Erythroblast (primary cell): ENCODE data around the gene GABRB1.
A peak's percentile ranks its signal among the peaks of the same experiment; 100 is the strongest.

Experiments
- DNase-seq, 2 experiments: peaks; one replicate each; lab custom pipeline; 2025; lab: John Stamatoyannopoulos, UW
- GATA1 ChIP-seq: IDR thresholded peaks from 2 replicates; pipeline ENCODE4 v1.6.1; 2011; ENCODE audit warnings: low read depth, mild to moderate bottlenecking, control low read depth, low read length, moderate library complexity
- POLR2A ChIP-seq: IDR thresholded peaks from 2 replicates; pipeline ENCODE4 v1.6.1; 2011; ENCODE audit warnings: mild to moderate bottlenecking, low read length

GABRB1 gene

DNA sequence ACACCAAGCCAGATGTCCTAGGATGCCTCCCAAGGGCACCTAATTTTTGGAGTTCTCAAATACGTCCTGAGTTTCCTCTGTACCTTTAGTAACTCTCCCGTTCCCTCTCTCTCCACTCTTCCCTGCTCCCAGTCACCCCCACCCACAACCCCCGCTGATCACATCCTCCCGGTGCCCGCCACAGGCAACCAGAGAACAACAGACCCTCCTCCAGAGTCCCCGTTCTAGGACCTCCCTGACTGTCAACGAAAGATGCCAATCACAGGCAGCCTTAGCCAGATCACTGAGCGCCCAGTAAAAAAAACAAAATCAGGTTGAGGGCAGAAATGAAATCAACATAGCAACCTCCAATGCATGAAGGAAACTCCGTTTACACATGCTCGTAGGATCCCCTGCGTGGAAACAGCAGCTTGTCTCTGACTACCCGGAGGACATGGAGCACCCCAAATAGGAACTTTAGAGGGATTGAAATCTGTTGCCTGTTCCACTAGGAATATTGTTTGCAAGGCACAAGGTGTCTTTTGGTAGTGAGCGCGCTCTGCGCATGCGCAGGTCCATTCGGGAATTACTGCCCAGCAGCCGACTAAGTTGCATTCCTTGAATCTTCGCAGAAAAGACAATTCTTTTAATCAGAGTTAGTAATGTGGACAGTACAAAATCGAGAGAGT lies at the start of gene GABRB1:
GABRB1 (plus strand) TSS at position 557 of the 668 bp plus-strand sequence.
- DNase-seq, result no peak
- TF ChIP-seq GATA1 (no peak), POLR2A (no peak)

- no peak for TF ChIP-seq GATA1
- TF ChIP-seq POLR2A, result no peak
- DNase-seq, result no peak
Observed at GRCh38 chr4:46984781-46985180, 46.6 kb upstream of the GABRB1 start.

GRCh38 chr4:46986922-46987638 lies 44.3 kb upstream of the GABRB1 start:
- no peak for DNase-seq
- TF ChIP-seq POLR2A (no peak), GATA1 (no peak)

- no peak for DNase-seq
- TF ChIP-seq POLR2A (no peak), GATA1 (no peak)
Observed at GRCh38 chr4:46992338-46992737, 39.0 kb upstream of the GABRB1 start.

DNA sequence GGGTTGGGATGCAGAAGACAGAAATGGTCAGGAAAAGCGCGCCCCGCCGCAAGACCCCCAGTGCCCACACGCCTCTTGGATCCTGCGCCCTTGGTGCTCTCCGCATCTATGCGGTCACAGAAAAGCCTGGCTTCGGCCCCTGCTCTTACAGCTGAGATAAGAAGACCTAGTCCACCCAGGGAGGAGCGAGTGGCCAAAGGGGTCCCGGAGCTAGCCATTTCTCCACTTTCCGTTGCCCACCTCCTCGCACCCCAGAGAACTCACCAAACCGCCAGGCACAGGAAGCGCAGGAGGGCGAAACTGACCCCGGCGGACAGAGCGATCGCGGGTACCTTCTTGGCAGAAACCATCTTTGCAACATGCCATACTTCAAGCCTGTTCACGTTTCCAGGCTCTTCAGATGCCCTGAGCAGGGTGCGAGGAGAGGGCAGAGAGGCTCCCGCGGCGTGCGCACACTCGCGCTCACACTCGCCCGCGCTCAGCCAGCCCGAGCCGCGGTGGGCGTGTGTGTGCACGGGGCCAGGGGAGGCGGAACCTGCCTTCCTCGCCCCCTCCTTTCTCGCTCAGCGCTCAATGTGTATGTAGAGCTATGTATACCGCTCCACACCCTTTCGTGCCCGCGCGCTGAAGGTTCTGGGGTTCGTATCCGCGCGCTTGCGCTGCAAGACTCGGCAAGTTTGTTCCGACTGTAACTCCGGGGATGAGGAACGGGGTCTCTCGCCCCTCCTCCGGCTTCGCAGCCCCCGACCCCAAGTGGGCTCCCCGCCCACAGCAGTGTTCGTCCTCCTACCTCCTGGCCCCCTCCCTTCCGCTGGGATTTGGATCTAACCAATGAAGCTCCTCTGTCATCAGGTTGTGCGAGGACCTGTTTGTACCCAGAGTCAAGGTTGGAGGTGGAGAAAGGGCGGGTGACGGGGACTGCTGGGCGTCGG lies 38.0 kb upstream of the GABRB1 start, which contains the start of gene GABRA4:
GABRA4 (minus strand) TSS at position 507 of the 932 bp plus-strand sequence; CDS start at position 350, 157 bp downstream.
- no peak for DNase-seq
- no peak for TF ChIP-seq POLR2A
- TF ChIP-seq GATA1, result no peak

DNA sequence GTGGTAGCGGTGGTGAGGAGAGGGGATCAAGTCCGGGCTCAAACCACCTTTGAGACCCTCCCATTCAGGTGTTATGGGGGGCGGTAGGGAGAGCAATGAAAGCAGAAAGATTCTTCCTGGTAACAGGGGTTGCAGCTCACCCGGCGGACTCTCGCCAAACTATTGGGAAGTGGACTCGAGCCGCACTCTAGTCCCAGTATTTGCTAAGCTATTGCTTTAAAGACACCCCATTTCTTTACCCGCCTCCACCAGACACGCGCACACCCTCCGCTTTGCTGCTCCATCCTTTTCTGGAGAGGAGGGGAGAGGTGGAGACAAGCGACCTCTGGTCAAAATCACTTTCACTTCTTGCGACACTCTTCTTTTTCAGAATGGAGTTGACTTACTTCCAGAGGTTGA lies 37.4 kb upstream of the GABRB1 start:
- no peak for DNase-seq
- TF ChIP-seq POLR2A, result no peak
- TF ChIP-seq GATA1, result no peak

DNA sequence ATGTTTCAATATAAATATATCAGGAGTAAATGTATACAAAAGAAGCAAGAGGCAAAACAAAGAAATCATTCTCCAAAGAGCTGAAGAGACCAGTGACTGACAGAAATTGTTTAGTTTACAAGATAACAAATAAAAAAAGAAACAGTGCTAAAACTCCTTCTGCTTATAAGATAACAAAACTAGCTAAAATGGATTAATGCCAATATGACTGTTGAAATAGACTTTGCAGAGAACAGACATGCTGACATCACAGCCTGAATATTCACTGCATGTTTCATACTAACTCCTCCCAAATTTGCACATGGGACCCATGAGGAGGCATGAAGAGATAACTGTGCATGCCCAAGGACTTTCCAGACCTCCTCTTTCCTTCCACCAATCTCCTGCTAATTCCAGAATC lies 31.8 kb upstream of the GABRB1 start:
- no peak for TF ChIP-seq GATA1
- no peak for TF ChIP-seq POLR2A
- no peak for DNase-seq

DNA sequence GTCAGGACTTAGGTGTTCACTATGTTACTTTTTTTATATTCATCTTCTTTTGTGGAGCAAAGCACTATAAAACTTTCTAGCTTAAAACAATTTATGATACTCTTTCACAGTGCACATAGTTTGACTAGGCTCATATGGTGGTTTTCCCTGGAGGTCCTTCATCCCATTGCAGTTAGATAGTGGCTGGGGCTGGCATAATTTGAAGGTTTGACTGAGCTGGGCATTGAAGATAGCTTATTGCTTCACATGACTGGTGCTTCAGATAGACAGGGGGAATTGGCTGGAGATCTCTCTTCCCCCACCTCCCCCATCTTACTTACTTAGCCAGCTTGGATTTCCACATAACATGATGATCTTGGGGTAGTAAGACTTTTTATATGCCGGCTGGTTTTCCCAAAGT lies 31.0 kb upstream of the GABRB1 start:
- DNase-seq, result no peak
- TF ChIP-seq POLR2A (no peak), GATA1 (no peak)

DNA sequence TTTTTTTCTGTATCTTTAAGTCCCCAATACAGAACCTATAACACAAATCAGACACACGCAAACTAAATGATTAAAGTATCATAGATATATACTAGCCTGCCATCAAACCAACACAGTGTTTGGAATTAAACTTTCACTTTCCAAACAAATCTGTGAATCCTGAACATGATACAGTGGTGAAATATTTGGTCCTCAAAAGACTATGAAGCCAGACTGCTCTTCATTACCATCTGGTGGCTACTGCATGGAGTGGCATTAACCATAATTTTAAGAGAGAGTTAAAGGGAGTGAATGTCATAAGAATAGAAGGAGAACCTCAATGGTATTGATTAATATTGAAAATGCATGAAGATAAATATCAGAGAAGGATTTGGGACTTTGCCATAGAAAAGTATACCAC lies 28.8 kb upstream of the GABRB1 start:
- TF ChIP-seq GATA1, result no peak
- no peak for TF ChIP-seq POLR2A
- DNase-seq, result no peak

- no peak for DNase-seq
Observed at GRCh38 chr4:47010347-47010911, 20.9 kb upstream of the GABRB1 start.

GRCh38 chr4:47010912-47011446 lies 20.4 kb upstream of the GABRB1 start:
- DNase-seq, result peak in 1 of 2 experiments; percentile 12
- TF ChIP-seq GATA1 (no peak), POLR2A (no peak)

More at GRCh38 chr4:47010347-47010911, 20.9 kb upstream of the GABRB1 start:
- TF ChIP-seq POLR2A, result no peak
- TF ChIP-seq GATA1, result no peak

DNA sequence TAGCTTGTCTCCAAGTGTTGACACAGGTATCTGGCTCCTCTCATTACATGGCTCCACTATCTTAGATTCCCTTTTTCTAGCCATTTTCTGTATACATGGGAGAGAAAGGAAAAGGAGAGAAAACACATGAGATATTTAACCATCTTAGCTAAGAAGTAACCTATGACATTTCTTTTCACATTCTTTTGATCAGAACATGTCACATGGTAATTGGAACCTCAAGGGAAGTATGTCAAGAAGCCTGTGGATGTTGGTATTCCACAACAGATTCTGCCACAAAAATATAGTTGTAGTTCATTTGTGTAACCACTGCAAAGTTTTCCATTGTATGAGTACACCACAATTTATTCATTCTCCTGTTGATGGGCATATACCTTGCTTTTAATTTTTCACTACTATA lies 18.7 kb upstream of the GABRB1 start:
- TF ChIP-seq GATA1 (no peak), POLR2A (no peak)
- no peak for DNase-seq

GRCh38 chr4:47013373-47013772 lies 18.0 kb upstream of the GABRB1 start:
- no peak for DNase-seq

More at GRCh38 chr4:47013373-47013772, 18.0 kb upstream of the GABRB1 start:
- TF ChIP-seq GATA1, result no peak
- TF ChIP-seq POLR2A, result no peak
